Fibroblast of skin of abdomen (primary cell): ENCODE results near the gene GSK3B.
"Not testable (repeated sequence)": the region's sequence is repeated elsewhere in the genome, so short reads cannot be mapped to it uniquely, and the experiment has no call there.

Experiments used
- DNase-seq: peaks from one replicate; pipeline ENCODE4 v3.0.0-alpha.2; 2013

GSK3B gene

DNA sequence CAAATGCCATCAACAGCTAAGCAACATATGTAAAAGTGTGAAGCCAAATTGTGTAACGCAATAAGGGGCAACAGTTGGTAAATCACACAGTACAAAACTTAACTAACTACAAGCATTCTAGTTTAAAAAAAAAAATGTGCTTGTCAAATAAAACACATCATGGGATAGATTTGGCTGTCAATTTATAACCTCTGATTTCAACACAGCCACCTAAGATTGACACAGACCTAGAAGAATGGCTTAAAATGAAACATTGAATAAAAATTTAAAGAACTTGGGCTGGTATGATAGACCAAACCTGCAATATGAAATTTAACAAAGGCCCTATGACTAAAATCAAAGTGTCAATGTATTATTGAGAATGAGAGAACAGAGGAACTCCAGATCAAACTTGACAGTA, 164.0 kb downstream of the GSK3B start:
- DNase-seq = peak; percentile 10

DNA sequence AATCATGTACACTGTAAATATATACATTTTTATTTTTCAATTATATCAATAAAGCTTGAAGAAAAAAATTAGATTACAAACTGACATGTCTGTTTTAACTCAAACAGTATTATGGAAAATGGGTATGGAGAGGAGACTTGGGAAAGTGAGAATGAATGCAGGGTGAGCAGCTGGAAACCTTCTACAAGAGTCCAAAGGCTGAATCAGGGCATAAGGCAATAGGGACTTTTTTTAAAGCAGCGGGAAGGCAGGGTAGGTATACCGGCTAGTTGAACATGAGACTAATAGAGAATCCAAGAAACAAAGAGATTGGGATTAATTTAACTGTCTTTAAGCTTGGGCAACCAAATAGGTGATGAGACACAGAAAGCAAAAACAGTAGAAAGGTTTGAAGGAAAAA, 167.1 kb downstream of the GSK3B start:
- no peak for DNase-seq

DNA sequence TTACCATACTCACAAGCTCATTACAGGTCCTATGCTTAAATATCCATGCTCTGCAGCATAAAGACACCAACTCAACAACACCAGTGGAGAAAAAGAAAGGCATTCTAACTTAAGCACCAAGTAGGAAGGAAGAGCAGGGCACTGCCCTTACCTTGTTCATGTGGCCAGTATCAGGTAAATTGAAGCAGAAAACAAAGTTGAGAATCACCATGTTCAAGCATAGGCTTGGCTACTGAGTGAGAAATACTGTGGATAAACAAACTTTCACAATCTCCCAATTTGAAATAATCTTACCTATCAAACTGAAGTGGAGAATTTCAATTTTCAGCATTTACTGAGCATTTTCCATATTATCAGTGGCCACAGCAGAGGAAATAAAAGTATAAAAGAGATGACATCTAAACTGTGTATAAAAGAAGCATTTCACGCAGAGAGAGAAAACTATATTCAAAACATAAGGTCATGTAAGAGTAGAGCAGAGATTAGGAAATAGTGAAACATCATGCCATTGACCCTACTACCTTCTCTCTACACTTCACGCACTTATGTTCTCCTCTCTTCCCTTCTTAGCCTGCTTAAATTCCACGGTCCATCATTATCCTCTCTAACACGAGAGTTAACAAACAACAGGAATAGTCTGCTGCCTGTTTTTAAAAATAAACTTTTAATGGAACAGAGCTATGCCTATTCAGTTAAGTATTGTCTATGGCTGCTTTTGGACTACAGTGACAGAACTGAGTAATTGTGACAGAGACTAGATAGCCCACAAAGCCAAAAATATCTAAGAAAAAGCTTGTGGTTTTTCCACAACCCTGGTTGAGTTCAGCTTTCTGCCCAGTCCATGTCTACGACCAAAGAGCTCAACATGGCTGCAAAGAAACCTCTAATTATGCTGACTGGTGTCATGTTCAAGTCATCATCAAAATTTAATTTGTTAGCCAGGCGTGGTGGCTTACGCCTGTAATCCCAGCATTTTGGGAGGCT, 169.8 kb downstream of the GSK3B start:
- no peak for DNase-seq

DNA sequence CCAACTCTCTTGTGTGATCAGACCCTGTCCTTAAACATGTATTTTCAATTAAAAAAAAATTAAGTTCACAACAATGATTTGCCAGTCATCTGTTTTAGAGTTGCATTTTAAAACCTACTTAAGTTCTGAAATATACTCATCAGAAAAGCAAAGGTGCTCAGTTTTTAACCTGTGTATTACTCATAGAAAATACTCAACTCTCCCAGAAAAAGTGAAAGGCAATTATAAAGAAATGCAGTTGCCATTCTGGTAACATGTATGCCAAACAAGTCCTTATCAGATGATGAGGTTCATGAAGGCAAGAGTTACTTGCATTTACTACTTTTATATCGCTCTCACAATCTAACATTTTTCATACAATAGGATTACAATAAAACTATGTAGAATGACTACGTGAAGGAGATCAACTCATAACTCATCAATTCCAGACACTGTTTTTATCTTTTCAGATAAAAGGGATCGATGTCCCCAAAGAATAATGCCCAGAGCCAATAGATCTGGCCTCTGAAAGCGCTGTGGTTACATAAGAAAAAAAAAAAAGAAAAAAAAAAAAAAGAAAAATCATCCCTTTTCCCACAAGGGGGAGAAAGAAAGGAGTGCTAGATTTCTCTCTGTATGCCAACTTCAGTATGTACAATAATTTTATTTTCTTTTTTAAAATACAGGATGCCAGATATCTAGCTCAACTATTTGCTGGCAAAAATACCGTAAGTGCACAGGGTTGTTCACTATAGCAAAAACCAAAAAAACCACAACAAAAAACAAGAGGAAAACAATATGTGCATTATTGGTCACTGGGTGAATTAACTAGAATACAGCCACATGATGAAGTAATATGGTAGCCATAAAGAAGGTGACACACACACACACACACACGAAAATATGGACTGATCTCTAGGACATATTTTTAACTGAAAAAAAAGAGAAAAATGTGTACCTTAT, 175.0 kb downstream of the GSK3B start:
- DNase-seq = no peak

DNA sequence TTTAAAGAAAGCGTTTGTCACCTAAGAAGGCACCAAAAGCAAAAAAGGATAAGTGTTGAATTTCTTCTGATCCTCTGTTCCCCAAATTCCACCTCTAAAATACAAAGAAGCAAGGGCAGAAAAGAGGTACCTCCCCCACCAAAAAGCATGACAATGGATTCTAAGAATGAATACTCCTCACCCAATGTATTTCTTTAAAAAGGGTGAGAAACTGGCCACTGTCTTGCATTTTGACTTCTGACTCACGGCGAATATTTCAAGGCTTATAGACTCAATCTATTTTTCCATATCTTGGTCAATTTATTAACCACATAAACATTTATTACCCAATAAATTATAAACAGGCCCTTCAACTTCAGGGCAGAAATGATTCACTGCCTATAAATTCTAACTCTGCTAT, 181.2 kb downstream of the GSK3B start:
- peak; percentile 68 for DNase-seq

DNA sequence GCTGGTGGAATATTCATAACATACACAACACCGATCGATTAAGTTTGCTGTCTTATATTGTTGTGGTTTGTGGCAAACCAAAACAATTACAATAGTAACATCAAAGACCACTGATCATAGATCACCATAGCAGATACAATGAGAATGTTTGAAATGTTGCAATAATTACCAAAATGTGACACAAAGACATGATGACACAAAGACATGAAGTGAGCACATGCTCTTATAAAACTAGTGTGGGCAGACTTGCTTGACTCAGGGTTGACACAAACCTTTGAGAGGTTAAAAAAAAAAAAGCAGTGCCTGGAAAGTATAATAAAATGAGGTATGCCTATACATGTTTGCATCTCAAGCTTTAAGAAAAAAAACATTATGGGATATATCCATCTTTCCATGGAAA, 182.0 kb downstream of the GSK3B start:
- DNase-seq = peak; percentile 11

DNA sequence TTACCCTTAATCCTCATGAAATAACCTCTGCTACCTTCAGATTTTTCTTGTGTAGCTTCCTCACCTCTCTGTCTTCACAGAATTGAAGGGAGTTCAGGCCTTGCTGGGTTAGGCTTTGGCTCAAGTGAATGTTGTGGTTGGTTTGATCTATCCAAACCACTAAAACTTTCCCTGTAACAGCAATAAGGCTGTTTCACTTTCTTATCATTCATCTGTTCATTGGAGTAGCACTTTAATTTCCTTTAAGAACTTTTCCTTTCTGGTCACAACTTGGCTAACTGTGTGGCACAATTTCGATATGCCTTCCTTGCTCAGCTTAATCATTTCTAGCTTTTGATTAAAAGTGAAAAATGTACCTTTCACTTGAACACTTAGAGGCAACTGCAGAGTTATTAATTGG, 182.5 kb downstream of the GSK3B start:
- no peak for DNase-seq

DNA sequence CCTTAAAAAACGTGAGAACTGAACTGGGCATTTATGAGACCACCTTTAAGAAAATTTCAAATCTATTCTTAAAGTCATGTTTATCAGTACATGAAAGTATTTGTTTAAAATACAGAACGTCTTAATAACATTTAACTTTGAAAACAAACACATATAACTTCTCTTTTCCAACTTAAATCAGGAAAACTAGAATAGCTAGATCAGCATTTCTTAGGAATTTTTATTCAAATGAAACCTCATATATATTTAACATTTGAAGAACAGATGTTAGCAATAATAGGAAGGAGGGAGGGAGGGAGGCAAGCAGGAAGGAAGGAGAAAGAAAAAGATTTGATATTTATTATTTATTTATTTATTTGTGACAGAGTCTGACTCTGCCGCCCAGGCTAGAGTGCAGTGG, 192.2 kb downstream of the GSK3B start:
- DNase-seq = no peak

DNA sequence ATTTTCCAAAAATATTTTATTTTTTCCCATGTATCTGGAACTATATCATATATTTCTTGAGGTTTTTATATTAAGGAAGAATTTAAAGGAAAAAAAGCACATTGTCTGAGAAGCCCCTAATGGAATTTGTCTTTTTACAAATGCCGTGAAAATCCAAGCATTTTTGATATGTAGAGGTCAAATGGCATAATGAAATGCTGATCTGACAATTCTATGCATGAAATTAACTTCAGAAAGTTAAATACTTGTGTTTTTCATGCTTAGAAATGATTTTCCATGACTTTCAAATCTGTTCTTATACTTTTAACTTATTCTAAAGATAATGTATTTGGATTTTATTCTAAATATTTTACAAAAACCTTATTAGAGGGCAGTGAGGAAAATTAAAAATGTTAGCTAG, 193.1 kb downstream of the GSK3B start:
- no peak for DNase-seq

DNA sequence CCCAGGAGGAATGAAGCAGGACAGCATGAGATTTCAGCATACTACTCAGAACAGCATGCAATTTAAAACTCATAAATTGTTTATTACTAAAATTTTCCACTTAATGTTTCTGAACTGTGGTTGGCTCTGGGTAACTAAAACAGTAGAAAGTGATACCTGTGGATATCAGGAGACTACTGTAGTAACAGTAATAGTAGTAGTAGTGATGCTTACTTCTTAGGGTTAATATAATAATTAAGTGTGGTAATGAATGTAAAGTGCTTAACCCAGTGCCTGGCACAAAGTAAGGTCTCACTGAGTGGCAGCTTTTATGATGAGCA, 195.1 kb downstream of the GSK3B start:
- no peak for DNase-seq

DNA sequence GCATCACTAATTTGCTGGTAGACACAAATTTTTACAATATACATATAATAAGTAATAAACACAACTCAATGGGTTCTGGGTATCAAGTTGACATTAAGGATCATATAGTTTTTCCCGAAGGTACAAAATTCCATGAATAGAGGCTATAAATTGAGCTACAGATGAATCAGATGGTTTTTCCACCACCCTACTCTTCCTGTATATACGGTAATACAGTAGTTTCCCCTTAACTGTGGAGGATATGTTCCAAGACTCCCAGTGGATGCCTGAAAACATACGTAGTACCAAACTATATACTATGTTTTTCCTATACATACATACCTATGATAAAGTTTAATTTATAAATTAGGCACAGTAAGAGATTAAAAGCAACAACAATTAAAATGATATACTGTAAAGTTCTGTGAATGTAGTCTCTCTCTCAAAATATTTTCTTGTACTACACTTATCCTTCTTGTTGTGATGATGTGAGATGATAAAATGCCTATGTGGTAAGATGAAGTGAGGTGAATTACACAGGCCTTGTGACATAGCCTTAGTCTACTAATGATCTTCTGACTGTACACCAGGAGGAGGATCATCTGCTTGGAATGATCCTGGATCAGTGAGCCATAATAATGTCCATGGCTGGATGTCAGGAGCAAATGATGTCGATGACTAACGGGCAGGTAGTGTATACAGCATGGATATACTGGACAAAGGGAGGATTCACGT, 195.6 kb downstream of the GSK3B start:
- peak; percentile 26 for DNase-seq

DNA sequence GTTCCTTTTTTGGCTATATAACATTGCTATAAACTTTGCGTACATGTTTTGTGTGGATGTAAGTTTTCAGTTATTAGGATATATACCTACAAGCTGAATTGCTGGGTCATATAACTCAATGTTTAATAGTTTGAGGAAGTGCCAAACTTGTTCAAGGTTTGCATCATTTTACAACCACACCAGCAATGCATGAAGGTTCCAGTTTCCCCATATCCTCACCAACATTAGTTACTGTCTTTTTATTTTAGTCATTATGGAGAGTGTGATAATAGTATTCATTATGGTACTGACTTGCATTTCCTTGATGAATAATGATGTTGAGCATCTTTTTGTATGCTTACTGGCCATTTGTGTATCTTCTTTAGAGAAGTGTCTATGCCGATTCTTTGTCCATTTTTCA, 200.1 kb downstream of the GSK3B start:
- DNase-seq = no peak

DNA sequence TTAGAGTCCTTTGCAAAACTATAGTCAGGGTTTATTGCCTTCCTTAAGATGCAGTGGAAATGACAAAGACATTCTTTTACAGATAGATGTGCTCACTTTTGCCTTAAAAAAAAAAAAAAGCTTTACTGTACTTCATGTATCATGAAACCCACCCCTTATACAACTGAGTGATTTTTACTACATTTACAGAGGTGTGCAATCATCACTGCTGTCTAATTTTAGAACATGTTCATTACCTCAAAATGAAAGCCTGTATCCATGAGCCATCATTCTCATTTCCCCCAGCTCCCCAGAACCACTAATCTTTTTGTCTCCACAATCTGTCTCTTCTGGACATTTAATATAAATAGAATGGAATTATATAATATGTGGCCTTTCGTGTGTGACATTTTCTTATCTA, 200.5 kb downstream of the GSK3B start:
- no peak for DNase-seq

DNA sequence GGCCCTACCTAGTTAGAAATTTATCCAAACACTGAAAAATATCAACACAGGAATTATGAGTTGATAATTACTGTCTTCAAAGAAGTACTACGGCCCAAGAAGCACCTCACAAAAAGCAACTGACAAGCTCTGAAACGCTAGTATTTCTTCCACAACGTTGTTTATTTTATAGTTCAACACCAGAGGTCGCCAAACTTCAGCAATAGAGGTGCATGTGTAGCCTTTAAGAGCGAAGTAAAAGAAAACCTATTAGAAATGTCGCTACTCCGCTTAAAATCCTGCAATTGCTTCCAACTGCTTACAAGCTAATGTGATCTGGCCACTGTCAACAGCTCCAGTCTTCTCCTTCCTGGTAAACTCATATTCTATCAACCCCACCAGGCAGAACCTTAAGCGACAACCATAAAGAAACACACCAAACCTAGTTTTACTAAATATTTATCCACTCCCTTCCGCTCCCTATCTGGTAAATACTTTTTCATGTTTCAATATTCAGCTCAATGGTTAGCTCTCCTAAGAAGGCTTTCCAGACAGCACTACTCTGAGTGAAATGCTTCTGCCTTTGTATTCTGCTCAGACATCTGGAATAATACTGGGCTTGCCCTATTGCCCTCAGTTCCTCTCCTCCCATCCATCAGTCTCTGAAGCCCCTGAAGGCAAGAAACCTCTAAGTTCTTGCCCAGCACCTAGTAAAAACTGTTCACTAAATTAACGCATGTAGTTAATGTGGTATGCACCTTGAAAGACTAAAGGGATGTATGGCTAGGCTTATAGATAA, 202.1 kb downstream of the GSK3B start:
- DNase-seq = peak; percentile 70

DNA sequence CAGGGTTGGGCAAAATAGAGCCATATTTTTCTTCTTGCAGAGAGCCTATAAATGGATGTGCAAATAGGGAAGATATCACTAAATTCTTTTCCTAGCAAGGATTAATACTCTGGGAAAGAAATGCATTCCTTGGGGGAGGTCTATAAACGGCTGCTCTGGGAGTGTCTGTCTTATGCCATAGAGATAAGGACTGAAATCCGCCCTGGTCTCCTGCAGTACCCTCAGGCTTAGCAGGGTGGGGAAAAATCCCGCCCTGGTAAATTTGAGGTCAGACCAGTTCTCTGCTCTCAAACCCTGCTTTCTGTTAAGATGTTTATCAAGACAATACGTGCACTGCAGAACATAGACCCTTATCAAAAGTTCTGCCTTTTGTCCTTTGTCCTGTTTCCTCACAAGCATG, 205.6 kb downstream of the GSK3B start:
- DNase-seq = not testable (repeated sequence)

DNA sequence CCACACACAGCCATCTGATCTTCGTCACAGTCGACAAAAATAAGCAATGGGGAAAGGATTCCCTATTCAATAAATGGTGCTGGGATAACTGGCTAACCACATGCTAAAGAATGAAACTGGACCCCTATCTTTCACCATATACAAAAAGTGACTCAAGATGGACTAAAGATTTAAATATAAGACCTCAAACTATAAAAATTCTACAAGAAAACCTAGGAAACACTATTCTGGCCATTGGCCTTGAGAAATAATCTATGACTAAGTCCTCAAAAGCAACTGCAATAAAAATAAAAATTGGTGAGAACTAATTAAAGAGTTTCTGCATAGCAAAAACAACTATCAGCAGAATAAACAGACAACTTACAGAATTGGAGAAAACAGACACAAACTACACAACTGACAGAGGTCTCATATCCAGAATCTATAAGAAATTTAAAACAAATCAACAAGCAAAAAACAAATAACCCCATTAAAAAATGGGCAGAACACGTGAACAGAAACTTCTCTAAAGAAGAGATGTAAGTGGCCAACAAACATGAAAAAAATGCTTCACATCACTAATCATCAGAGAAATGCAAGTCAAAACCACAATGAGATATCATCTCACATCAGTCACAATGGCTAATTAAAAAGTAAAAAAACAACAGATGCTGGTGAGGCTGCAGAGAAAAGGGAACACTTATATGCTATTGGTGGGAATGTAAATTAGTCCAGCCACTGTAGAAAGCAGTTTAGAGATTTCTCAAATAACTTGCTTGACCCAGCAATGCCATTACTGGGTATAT, 208.3 kb downstream of the GSK3B start:
- peak; percentile 38 for DNase-seq

DNA sequence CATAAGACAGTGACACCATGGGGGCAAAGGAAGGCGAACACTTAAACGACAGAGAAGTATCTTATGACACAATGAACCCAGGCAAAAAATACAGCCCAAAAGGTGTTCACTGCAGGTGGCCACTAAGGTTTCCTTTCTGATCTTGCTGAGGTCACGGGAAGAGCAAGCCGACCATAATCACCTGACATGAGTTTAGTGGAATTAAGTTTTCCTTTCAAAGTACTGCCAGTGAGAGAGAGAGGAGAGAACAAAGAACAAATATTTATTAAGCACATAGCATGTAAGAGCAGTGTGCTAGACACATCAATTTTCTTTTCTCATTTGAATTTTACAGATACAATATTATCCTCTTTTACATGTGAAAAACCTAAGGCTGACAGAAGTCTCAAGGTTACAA, 210.1 kb downstream of the GSK3B start:
- DNase-seq = no peak

DNA sequence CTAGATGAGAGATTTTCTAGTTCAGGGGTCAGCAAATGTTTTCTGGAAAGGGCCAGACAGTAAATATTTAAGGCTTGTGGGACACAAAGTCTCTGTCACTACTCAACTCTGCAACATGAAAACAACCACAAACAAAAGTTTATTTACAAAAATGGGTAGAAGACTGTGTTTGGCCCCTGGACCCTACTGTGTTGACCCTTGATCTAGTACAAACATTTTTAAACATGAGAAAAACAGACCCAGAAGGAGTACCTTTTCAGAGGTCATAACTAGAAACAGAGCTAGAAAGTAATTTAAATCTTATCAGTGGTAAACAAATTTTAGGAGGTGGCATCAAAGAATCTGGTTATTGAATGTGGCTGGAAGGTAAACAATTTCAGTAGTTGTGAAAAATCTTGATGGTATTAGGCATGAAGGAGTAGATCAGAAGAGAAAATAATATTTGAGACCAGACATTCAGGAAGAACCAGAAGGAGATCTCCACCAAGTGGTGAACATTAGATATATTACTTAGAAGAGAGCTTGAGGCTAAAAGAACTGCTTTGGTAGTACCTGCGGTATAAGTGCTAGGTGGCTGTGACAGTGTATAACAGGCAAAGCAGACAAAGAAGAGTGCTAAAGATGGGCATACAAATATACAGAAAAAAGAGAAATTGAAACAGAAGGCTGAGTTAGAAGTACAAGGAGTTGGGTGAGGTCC, 210.6 kb downstream of the GSK3B start:
- no peak for DNase-seq

DNA sequence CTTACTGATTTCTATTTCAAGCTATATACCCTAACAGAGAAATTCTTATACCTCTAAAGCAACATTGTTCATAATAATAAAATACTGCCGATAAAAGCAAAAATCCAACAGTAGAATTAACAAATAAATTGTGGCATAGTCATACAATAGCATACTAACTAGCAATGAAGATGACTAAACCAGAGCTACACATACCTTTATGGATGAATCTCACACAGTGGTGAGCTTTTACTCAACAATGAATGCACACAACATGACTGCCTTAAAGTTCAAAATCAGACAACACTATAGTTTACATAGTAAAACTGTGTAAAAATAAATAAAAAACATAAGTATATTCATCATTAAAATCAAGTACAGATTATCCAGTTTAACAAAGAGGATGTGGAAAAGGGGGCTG, 213.3 kb downstream of the GSK3B start:
- no peak for DNase-seq

DNA sequence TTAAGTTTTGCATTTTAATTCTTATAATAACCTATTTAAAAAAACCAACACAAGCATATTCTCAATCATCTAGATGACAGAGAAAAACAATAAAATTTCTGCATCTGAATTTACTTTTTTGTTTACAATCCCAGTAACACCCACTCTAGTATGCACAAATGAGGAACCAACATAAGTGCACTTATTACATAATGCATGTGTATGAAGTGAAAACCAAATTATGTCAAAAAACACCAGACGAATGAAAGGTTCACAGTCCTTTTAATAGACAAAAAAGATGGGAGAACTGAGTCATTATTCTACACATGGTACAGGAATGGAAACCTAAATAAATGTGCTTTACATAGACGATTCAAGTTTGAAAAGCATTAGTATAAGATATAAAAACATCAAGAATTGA, 220.6 kb downstream of the GSK3B start:
- DNase-seq = no peak

DNA sequence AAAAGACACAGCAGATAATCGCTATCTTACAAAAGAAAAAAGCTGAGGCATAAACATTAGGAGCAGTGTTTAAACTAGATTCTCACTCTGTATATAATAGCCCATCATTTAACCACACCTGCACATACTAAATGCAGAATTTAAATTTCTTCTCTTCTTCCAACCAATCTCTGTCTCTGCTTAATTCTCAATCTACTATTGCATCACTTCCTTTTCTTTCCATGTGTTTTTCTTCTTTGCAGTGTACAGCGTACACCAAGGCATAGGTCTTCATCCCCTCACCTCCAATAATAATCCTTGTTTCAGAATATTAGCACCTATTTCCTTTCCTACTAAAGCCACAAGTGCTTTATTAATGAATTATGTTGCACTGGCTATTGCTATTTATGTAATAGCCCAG, 221.5 kb downstream of the GSK3B start:
- DNase-seq = no peak
